T-helper 2 cell treated with Interferon-gamma antibody and Interleukin-4, amounts not matched to agents 5 μg/mL and 100 μg/mL, for 36 hours (primary cell): ENCODE results near the gene C1orf198.

Experiments
- DNase-seq: peaks from one replicate; pipeline ENCODE4 v3.0.0; 2021; ENCODE audit warnings: low spot score
- H3K27ac Mint-ChIP-seq: one replicate; pipeline ENCODE4 v1.8.0; 2021; ENCODE audit warnings: mild to moderate bottlenecking, mixed read lengths
- H3K27me3 Mint-ChIP-seq: one replicate; pipeline ENCODE4 v1.8.0; 2021; ENCODE audit warnings: low read depth, mixed read lengths
- H3K36me3 Mint-ChIP-seq: one replicate; pipeline ENCODE4 v1.8.0; 2021; ENCODE audit warnings: low read depth, mixed read lengths
- H3K4me1 Mint-ChIP-seq: one replicate; pipeline ENCODE4 v1.8.0; 2021; ENCODE audit warnings: low read depth, mixed read lengths
- H3K4me3 Mint-ChIP-seq: one replicate; pipeline ENCODE4 v1.8.0; 2022; ENCODE audit warnings: mild to moderate bottlenecking, moderate library complexity, mixed read lengths
- H3K9me3 Mint-ChIP-seq: one replicate; pipeline ENCODE4 v1.8.0; 2021; ENCODE audit warnings: mixed read lengths

The C1orf198 gene

GRCh38 chr1:230826166-230826875, 42.0 kb downstream of the C1orf198 start:
- Mint-ChIP-seq H3K9me3 (no peaks in the 10 kb centered on the region), H3K27me3 (peaks cover 2% of the 10 kb centered on the region), H3K36me3 (no peaks in the 10 kb centered on the region), H3K4me1 (no peaks in the 10 kb centered on the region), H3K4me3 (no peak overlapping the region), H3K27ac (no peak overlapping the region)
- no peak for DNase-seq

GRCh38 chr1:230825761-230826160, 42.6 kb downstream of the C1orf198 start:
- Mint-ChIP-seq H3K4me3 (no peak overlapping the region), H3K36me3 (no peaks in the 10 kb centered on the region), H3K9me3 (no peaks in the 10 kb centered on the region), H3K4me1 (no peaks in the 10 kb centered on the region), H3K27me3 (peaks cover 2% of the 10 kb centered on the region), H3K27ac (no peak overlapping the region)
- DNase-seq = no peak

- H3K4me3 Mint-ChIP-seq = no peak overlapping the region
- no peak for DNase-seq
- H3K27me3 Mint-ChIP-seq = no peaks in the 10 kb centered on the region
- no peaks in the 10 kb centered on the region for H3K36me3 Mint-ChIP-seq
- no peak overlapping the region for H3K27ac Mint-ChIP-seq
- H3K9me3 Mint-ChIP-seq = no peaks in the 10 kb centered on the region
- H3K4me1 Mint-ChIP-seq = no peaks in the 10 kb centered on the region
Measured at GRCh38 chr1:230824919-230825721, 43.2 kb downstream of the C1orf198 start.

DNA sequence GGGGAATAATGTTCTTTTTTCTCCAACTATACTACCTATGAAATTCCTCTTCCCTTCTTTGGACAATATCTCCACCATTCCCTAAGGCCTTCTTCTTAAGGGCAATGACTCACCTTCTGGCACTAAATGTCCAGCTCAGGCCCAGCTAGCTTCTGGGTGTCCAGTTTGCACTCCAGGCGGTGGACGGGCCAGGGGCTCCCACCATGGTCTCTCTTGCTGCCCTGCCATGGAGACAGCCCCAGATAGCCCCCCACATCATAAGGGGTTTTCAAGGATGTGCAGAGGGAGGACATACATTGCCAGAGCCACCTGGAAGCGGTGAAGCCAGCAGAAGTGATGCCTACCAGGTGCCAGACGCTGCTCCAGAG, 43.8 kb downstream of the C1orf198 start:
- Mint-ChIP-seq H3K27me3 (no peaks in the 10 kb centered on the region), H3K9me3 (no peaks in the 10 kb centered on the region), H3K27ac (no peak overlapping the region), H3K36me3 (no peaks in the 10 kb centered on the region), H3K4me1 (no peaks in the 10 kb centered on the region), H3K4me3 (no peak overlapping the region)
- no peak for DNase-seq

GRCh38 chr1:230823931-230824381, 44.4 kb downstream of the C1orf198 start:
- Mint-ChIP-seq H3K27me3 (no peaks in the 10 kb centered on the region), H3K4me1 (no peaks in the 10 kb centered on the region), H3K4me3 (no peak overlapping the region), H3K9me3 (no peaks in the 10 kb centered on the region), H3K36me3 (no peaks in the 10 kb centered on the region), H3K27ac (no peak overlapping the region)
- no peak for DNase-seq

DNA sequence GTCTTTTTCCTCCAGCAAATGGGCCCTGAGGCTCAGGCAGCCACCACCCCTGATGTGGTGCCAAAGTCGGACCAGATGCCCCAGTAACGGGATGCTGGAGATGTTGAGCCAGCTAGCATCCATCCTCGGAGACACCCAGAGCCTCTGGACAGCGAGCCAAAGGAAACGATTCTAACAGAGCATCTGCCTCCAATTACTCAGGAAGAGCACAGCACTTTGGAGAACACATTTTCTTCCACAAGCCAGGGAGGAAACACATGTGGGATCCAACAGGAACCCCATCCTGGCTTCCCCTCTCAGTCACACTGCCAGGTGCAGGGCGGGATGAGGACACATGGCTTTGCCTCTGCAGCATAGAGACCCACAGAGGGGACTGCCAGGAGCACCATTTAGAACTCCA, 44.9 kb downstream of the C1orf198 start:
- no peaks in the 10 kb centered on the region for H3K27me3 Mint-ChIP-seq
- no peak for DNase-seq
- H3K27ac Mint-ChIP-seq = no peak overlapping the region
- no peak overlapping the region for H3K4me3 Mint-ChIP-seq
- no peaks in the 10 kb centered on the region for H3K36me3 Mint-ChIP-seq
- H3K4me1 Mint-ChIP-seq = no peaks in the 10 kb centered on the region
- no peaks in the 10 kb centered on the region for H3K9me3 Mint-ChIP-seq

GRCh38 chr1:230822092-230822581, 46.2 kb downstream of the C1orf198 start:
- Mint-ChIP-seq H3K9me3 (no peaks in the 10 kb centered on the region), H3K27ac (no peak overlapping the region), H3K4me3 (no peak overlapping the region)

GRCh38 chr1:230821346-230821745, 47.0 kb downstream of the C1orf198 start:
- H3K36me3 Mint-ChIP-seq = no peaks in the 10 kb centered on the region
- no peak overlapping the region for H3K27ac Mint-ChIP-seq

More at GRCh38 chr1:230822092-230822581, 46.2 kb downstream of the C1orf198 start:
- no peaks in the 10 kb centered on the region for H3K36me3 Mint-ChIP-seq
- H3K4me1 Mint-ChIP-seq = no peaks in the 10 kb centered on the region
- H3K27me3 Mint-ChIP-seq = no peaks in the 10 kb centered on the region
- no peak for DNase-seq

DNA sequence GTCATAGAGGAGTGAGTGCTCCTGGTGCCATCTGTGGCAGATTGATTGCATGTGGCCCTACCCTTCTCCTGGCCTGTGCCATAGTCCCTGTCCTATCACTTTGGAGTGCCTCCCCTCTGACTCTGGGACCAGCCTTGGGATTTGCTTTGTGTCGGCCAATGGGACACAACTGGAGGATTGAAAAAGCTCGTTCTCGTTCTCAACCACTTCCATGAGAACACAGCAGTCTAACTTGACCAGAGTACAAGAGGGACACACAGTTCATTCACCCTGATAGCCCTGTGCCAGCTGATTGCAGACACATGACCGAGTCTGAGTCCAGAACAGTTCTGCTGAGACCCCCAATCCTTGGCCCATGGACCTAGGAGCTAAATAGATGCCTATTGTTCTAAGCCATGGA, 47.8 kb downstream of the C1orf198 start:
- no peaks in the 10 kb centered on the region for H3K9me3 Mint-ChIP-seq

More at GRCh38 chr1:230821346-230821745, 47.0 kb downstream of the C1orf198 start:
- Mint-ChIP-seq H3K9me3 (no peaks in the 10 kb centered on the region), H3K27me3 (no peaks in the 10 kb centered on the region), H3K4me3 (no peak overlapping the region), H3K4me1 (no peaks in the 10 kb centered on the region)
- DNase-seq = no peak

DNA sequence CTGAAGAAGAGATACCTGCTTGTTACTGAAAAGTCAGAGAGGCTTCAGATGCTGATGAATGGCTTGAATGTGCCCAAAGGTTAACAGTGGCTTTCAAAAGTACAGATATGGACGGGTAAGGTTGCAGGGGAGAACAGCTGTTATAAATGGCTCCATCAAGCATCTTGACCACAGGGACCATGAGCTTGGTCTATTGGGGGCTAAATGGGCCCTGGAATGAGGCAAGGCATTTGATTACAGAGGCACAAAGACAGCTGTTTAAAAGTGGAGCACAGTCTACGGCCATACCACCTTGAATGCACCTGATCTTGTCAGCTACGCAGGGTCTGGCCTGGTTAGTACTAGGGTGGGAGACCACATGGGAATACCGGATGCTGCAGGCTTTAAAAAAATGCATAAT, 48.3 kb downstream of the C1orf198 start:
- Mint-ChIP-seq H3K4me1 (no peaks in the 10 kb centered on the region), H3K27me3 (peaks cover 5% of the 10 kb centered on the region), H3K27ac (no peak overlapping the region), H3K9me3 (no peaks in the 10 kb centered on the region), H3K4me3 (no peak overlapping the region), H3K36me3 (no peaks in the 10 kb centered on the region)
- DNase-seq = no peak

More for the DNA sequence above, 47.8 kb downstream of the C1orf198 start:
- no peak for DNase-seq
- no peaks in the 10 kb centered on the region for H3K4me1 Mint-ChIP-seq
- H3K27me3 Mint-ChIP-seq = peaks cover 3% of the 10 kb centered on the region
- no peak overlapping the region for H3K4me3 Mint-ChIP-seq
- H3K36me3 Mint-ChIP-seq = no peaks in the 10 kb centered on the region
- H3K27ac Mint-ChIP-seq = no peak overlapping the region

GRCh38 chr1:230818901-230819300, 49.4 kb downstream of the C1orf198 start:
- Mint-ChIP-seq H3K4me3 (no peak overlapping the region), H3K9me3 (no peaks in the 10 kb centered on the region), H3K4me1 (no peaks in the 10 kb centered on the region), H3K36me3 (no peaks in the 10 kb centered on the region), H3K27me3 (peaks cover 5% of the 10 kb centered on the region), H3K27ac (no peak overlapping the region)
- DNase-seq = no peak

- no peak for DNase-seq
- Mint-ChIP-seq H3K27me3 (peaks cover 5% of the 10 kb centered on the region), H3K9me3 (peaks cover 1% of the 10 kb centered on the region), H3K4me1 (no peaks in the 10 kb centered on the region), H3K4me3 (no peak overlapping the region), H3K27ac (no peak overlapping the region), H3K36me3 (no peaks in the 10 kb centered on the region)
Measured at GRCh38 chr1:230818367-230818766, 50.0 kb downstream of the C1orf198 start.

DNA sequence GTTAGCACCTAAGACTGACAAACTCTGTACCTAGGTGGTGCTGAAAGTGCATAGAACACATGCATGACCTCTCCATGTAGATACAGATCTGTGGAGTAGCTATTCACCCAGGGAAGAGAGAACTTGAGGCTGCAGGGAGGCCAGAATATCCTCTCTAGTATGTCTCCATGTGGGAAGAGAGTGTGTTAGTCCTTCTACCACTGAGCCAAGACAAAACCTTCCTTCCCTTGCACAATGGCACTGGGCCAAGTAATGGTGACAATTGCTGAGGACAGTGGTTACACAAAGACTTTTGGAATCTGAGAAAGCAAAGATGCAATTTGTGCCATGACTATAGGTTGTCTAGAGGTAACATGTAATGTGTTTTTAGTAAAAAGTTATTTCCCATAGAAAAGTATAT, 52.3 kb downstream of the C1orf198 start:
- no peak for DNase-seq
- H3K36me3 Mint-ChIP-seq = no peaks in the 10 kb centered on the region
- peaks cover 5% of the 10 kb centered on the region for H3K27me3 Mint-ChIP-seq
- H3K9me3 Mint-ChIP-seq = peaks cover 13% of the 10 kb centered on the region
- H3K4me3 Mint-ChIP-seq = no peak overlapping the region
- no peaks in the 10 kb centered on the region for H3K4me1 Mint-ChIP-seq
- no peak overlapping the region for H3K27ac Mint-ChIP-seq

- Mint-ChIP-seq H3K36me3 (no peaks in the 10 kb centered on the region), H3K9me3 (peaks cover 13% of the 10 kb centered on the region)
Measured at GRCh38 chr1:230814949-230815692, 53.2 kb downstream of the C1orf198 start.

More at GRCh38 chr1:230814949-230815692, 53.2 kb downstream of the C1orf198 start:
- H3K27ac Mint-ChIP-seq = no peak overlapping the region
- no peaks in the 10 kb centered on the region for H3K4me1 Mint-ChIP-seq
- H3K27me3 Mint-ChIP-seq = peaks cover 5% of the 10 kb centered on the region
- no peak overlapping the region for H3K4me3 Mint-ChIP-seq
- DNase-seq = no peak
